ENCODE measurements around the gene PPP1R36. TPM values are rescaled to one million over a fixed set of nuclear protein-coding genes. Genes with fewer than 3 reads are reported as not detected.

The PPP1R36 gene
- total RNA-seq, 1 donor from 2014 or later: 1.2 TPM

DNA sequence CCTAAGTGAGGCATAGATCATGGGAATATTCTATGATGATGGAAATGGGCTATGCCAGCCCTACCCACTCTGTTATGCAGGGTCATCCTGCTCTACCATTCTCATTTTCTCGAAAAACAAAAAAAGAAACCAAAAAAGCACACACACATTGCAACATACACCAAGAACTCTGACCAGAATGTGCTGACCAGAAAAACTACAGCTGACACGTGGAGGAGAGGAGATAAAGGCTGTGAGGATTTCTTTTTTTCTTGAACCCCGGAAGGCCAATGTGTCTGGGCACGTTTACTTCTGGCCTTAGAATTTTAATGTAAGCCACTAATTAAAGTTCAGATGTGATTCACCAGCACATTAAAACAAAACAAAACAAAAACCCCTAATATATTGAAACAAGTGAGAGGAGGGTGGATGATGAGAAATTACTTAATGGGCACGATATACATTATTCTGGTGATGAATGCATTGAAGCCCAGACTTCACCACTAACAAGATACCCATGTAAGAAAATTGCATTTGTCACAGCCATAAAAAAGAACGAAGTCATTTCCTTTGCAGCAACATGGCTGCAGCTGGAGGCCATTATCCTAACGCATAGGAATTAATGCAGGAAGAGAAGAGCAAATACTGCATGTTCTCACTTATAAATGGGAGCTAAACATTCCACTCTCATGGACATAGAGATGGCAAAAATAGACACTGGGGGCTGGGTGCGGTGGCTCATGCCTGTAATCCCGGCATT is 88.1 kb downstream of the PPP1R36 start:
- DNase-seq (ENCODE audit: low read depth): no peak
- TF ChIP-seq, protein P1, sequence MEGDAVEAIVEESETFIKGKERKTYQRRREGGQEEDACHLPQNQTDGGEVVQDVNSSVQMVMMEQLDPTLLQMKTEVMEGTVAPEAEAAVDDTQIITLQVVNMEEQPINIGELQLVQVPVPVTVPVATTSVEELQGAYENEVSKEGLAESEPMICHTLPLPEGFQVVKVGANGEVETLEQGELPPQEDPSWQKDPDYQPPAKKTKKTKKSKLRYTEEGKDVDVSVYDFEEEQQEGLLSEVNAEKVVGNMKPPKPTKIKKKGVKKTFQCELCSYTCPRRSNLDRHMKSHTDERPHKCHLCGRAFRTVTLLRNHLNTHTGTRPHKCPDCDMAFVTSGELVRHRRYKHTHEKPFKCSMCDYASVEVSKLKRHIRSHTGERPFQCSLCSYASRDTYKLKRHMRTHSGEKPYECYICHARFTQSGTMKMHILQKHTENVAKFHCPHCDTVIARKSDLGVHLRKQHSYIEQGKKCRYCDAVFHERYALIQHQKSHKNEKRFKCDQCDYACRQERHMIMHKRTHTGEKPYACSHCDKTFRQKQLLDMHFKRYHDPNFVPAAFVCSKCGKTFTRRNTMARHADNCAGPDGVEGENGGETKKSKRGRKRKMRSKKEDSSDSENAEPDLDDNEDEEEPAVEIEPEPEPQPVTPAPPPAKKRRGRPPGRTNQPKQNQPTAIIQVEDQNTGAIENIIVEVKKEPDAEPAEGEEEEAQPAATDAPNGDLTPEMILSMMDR (IDR thresholded peaks at IDR 0.05; ENCODE audit: insufficient read depth, low read length, poor library complexity, severe bottlenecking): no peak
- H3K36me3 ChIP-seq (ENCODE audit: control insufficient read depth, insufficient read depth, low read length): no peaks in the 10 kb centered on the region

DNA sequence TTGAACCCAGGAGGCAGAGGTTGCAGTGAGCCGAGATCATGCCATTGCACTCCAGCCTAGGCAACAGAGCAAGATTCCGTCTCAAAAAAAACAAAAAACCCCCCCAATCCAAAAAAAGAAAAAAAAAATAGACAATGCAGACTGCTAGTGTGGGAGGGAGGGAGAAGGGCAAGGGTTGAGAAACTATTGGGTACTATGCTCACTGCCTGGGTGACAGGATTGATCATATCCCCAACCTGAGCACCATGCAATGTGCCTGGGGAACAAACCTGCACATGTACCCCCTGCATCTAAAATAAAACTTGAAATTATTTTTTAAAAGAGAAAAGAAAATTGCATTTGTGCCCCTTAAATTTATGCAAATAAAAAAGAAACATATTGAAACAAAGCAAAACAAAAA is 88.9 kb downstream of the PPP1R36 start:
- DNase-seq (ENCODE audit: low read depth): no peak
- H3K36me3 ChIP-seq (ENCODE audit: control insufficient read depth, insufficient read depth, low read length): no peaks in the 10 kb centered on the region
- H3K27me3 ChIP-seq (ENCODE audit: control insufficient read depth, insufficient read depth, low read length): no peaks in the 10 kb centered on the region
- TF ChIP-seq, protein P1 (IDR thresholded peaks at IDR 0.05; ENCODE audit: insufficient read depth, low read length, poor library complexity, severe bottlenecking): no peak
- H3K4me3 ChIP-seq (ENCODE audit: low read depth, low read length): no peak overlapping the region

More for the DNA sequence above, 88.1 kb downstream of the PPP1R36 start:
- Histone ChIP-seq H3K27me3 (ENCODE audit: control insufficient read depth, insufficient read depth, low read length) (no peaks in the 10 kb centered on the region), H3K4me3 (ENCODE audit: low read depth, low read length) (no peak overlapping the region)

Other genes starting within 250 kb of the PPP1R36 start
- gene MTHFD1, start 161.6 kb upstream of the PPP1R36 start, total RNA-seq: 44.2 and 44.4 TPM in 2 replicates
- gene AKAP5, start 84.5 kb upstream of the PPP1R36 start, total RNA-seq: 1.2 and 1.5 TPM in 2 replicates
- gene ZBTB25, start 46.1 kb upstream of the PPP1R36 start, total RNA-seq: 7.4 and 10.1 TPM in 2 replicates
- 44.1 and 46.3 TPM in 2 replicates for gene ZBTB1, start 45.2 kb upstream of the PPP1R36 start, total RNA-seq
- 12.0 and 14.2 TPM in 2 replicates for gene HSPA2, start 9.2 kb upstream of the PPP1R36 start, total RNA-seq
- gene PLEKHG3, start 154.5 kb downstream of the PPP1R36 start, total RNA-seq: 109 and 136 TPM in 2 replicates